IMR-90 (cell line): Measurements from ENCODE around the gene NCKAP5. TPM values are rescaled to one million over a fixed set of nuclear protein-coding genes. Genes with fewer than 3 reads are reported as not detected.

Experiments
- ATAC-seq: fragments of 200-7000 bp; cut with Tn5 transposase; 2 replicates; pipeline ENCODE4 v1.9.1; 2020; ENCODE audit warnings: low read depth, mild to moderate bottlenecking, moderate library complexity
- BruUV-seq: library from RNA; stranded (reverse); fragments of 400-500 nt; replicated peaks from 2 replicates; lab custom pipeline; 2021; lab: Mats Ljungman, UMichigan
- CTCF ChIA-PET: fragments of 300-600 bp; formaldehyde crosslinking; extraction: SDS; loops from one replicate; lab custom pipeline; 2021; ENCODE audit warnings: antibody characterized with exemption; lab: Yijun Ruan, JAX
- POLR2A ChIA-PET: fragments of 300-600 bp; sonication (Branson Sonifier 250); formaldehyde crosslinking; loops from one replicate; lab custom pipeline; 2022; ENCODE audit warnings: antibody characterized with exemption; ENCODE audit not compliant: unreplicated experiment; lab: Charles Lee
- DNase-seq: peaks from one replicate; pipeline ENCODE4 v3.0.0; 2013
- H2AFZ ChIP-seq: replicated peaks from 2 replicates; pipeline ENCODE3; 2013; ENCODE audit warnings: low read length, mild to moderate bottlenecking; ENCODE audit not compliant: poor library complexity
- H2AK5ac ChIP-seq: 2 replicates; pipeline ENCODE4 v1.6.1; 2013; ENCODE audit warnings: low read depth, low read length, inconsistent platforms
- H2AK9ac ChIP-seq: replicated peaks from 2 replicates; pipeline ENCODE3; 2013; ENCODE audit warnings: mild to moderate bottlenecking, low read depth, low read length, moderate library complexity; ENCODE audit not compliant: poor library complexity
- H2BK120ac ChIP-seq: 2 replicates; pipeline ENCODE4 v1.6.1; 2013; ENCODE audit warnings: low read depth, low read length, inconsistent platforms
- H2BK15ac ChIP-seq: 3 replicates; pipeline ENCODE4 v1.6.1; 2013; ENCODE audit warnings: low read depth, low read length, inconsistent platforms
- H2BK20ac ChIP-seq: 2 replicates; pipeline ENCODE4 v1.6.1; 2013; ENCODE audit warnings: low read depth, mild to moderate bottlenecking, inconsistent platforms, low read length, moderate library complexity
- H2BK5ac ChIP-seq: 2 replicates; pipeline ENCODE4 v1.6.1; 2013; ENCODE audit warnings: mild to moderate bottlenecking, low read depth, low read length, inconsistent platforms; ENCODE audit not compliant: poor library complexity, severe bottlenecking
- H3K14ac ChIP-seq: replicated peaks from 2 replicates; pipeline ENCODE4 v1.6.1; 2013; ENCODE audit warnings: low read depth, low read length, inconsistent platforms
- H3K18ac ChIP-seq: 2 replicates; pipeline ENCODE4 v1.6.1; 2013; ENCODE audit warnings: low read depth, low read length, control low read depth
- H3K23ac ChIP-seq: 2 replicates; pipeline ENCODE4 v1.6.1; 2013; ENCODE audit warnings: low read depth, low read length, inconsistent platforms
- H3K27ac ChIP-seq: 2 replicates; pipeline ENCODE4 v1.5.1; 2013; ENCODE audit warnings: mild to moderate bottlenecking, control low read depth, low read length; ENCODE audit not compliant: insufficient read depth
- H3K27me3 ChIP-seq: 2 replicates; pipeline ENCODE4 v1.6.1; 2013; ENCODE audit warnings: low read length; ENCODE audit not compliant: control insufficient read depth, insufficient read depth
- H3K36me3 ChIP-seq: 2 replicates; pipeline ENCODE4 v1.6.1; 2013; ENCODE audit warnings: low read length, mixed read lengths; ENCODE audit not compliant: control insufficient read depth, insufficient read depth
- H3K4ac ChIP-seq: 2 replicates; pipeline ENCODE4 v1.6.1; 2013; ENCODE audit warnings: low read depth, low read length, inconsistent platforms
- H3K4me1 ChIP-seq: 2 replicates; pipeline ENCODE4 v1.6.1; 2013; ENCODE audit warnings: low read length, mixed read lengths; ENCODE audit not compliant: control insufficient read depth, insufficient read depth
- H3K4me2 ChIP-seq: 2 replicates; pipeline ENCODE4 v1.6.1; 2013; ENCODE audit warnings: low read depth, mild to moderate bottlenecking, control low read depth, low read length, moderate library complexity
- H3K4me3 ChIP-seq: 2 replicates; pipeline ENCODE4 v1.5.1; 2013; ENCODE audit warnings: low read depth, mild to moderate bottlenecking, control low read depth, low read length, moderate library complexity; ENCODE audit not compliant: insufficient read depth
- H3K56ac ChIP-seq: 2 replicates; pipeline ENCODE4 v1.6.1; 2013; ENCODE audit warnings: low read length, inconsistent platforms; ENCODE audit not compliant: insufficient read depth; ENCODE audit errors: extremely low read depth
- H3K79me1 ChIP-seq, 2 experiments: 2 replicates each; pipeline ENCODE4 v1.6.1; 2013; ENCODE audit warnings: low read length in 2 of 2, inconsistent platforms in 1 of 2, low read depth in 1 of 2
- H3K9ac ChIP-seq: 2 replicates; pipeline ENCODE4 v1.6.1; 2013; ENCODE audit warnings: low read depth, low read length, control low read depth
- H3K9me1 ChIP-seq: 2 replicates; pipeline ENCODE4 v1.6.1; 2013; ENCODE audit warnings: low read length, inconsistent platforms; ENCODE audit not compliant: insufficient read depth
- H3K9me3 ChIP-seq: 2 replicates; pipeline ENCODE4 v1.6.1; 2013; ENCODE audit warnings: low read length; ENCODE audit not compliant: control insufficient read depth, insufficient read depth
- H4K20me1 ChIP-seq: 2 replicates; pipeline ENCODE4 v1.6.1; 2013; ENCODE audit warnings: low read length, inconsistent platforms; ENCODE audit not compliant: insufficient read depth
- H4K5ac ChIP-seq: 2 replicates; pipeline ENCODE4 v1.6.1; 2013; ENCODE audit warnings: mild to moderate bottlenecking, low read depth, low read length, control low read depth
- H4K8ac ChIP-seq, 2 experiments: 2 replicates each; pipeline ENCODE4 v1.6.1; 2013; ENCODE audit warnings: low read depth in 2 of 2, low read length in 2 of 2, control low read depth in 1 of 2, inconsistent platforms in 1 of 2
- H4K91ac ChIP-seq: 2 replicates; pipeline ENCODE4 v1.6.1; 2013; ENCODE audit warnings: low read depth, low read length, inconsistent platforms; ENCODE audit not compliant: insufficient read depth
- BHLHE40 ChIP-seq: fragments of 150-350 bp; IDR thresholded peaks from 2 replicates; pipeline ENCODE4 v1.6.1; 2016; ENCODE audit warnings: mild to moderate bottlenecking, low read depth, low read length
- CEBPB ChIP-seq: IDR thresholded peaks from 2 replicates; pipeline ENCODE4 v1.6.1; 2012; ENCODE audit warnings: low read depth, low read length, improper control_type of control experiment
- CHD1 ChIP-seq: IDR thresholded peaks from 2 replicates; pipeline ENCODE4 v1.6.1; 2012; ENCODE audit warnings: low read depth, low read length, improper control_type of control experiment
- FOS ChIP-seq: fragments of 150-350 bp; IDR thresholded peaks from 2 replicates; pipeline ENCODE4 v1.6.1; 2016; ENCODE audit warnings: low read depth, low read length
- MAFK ChIP-seq: IDR thresholded peaks from 2 replicates; pipeline ENCODE4 v1.6.1; 2012; ENCODE audit warnings: low read depth, low read length, improper control_type of control experiment
- MXI1 ChIP-seq: IDR thresholded peaks from 2 replicates; pipeline ENCODE4 v1.6.1; 2012; ENCODE audit warnings: low read depth, mild to moderate bottlenecking, low read length, moderate library complexity, borderline replicate concordance
- POLR2A ChIP-seq: IDR thresholded peaks from 2 replicates; pipeline ENCODE4 v1.6.1; 2012; ENCODE audit warnings: mild to moderate bottlenecking, low read depth, low read length
- RAD21 ChIP-seq: IDR thresholded peaks from 2 replicates; pipeline ENCODE4 v1.6.1; 2012; ENCODE audit warnings: low read length, improper control_type of control experiment
- RCOR1 ChIP-seq: IDR thresholded peaks from 2 replicates; pipeline ENCODE4 v1.6.1; 2012; ENCODE audit warnings: mild to moderate bottlenecking, low read length, improper control_type of control experiment; ENCODE audit not compliant: insufficient replicate concordance
- WGBS, 2 experiments: methylation state at CpG; one replicate each; pipeline versions ENCODE4 v1.1.5 to v1.1.7; 2013; ENCODE audit warnings: missing lambda C conversion rate in 2 of 2; ENCODE audit not compliant: insufficient read length in 1 of 2; ENCODE audit errors: extremely low coverage in 2 of 2; 5-methylcytosine and 5-hydroxymethylcytosine counted together
- dilution Hi-C: fragments of 300-500 bp; cut with HindIII; formaldehyde crosslinking; loops from one replicate; pipeline ENCODE4 v1.14.3; 2018; ENCODE audit warnings: low sequenced_read_pairs; ENCODE audit not compliant: unreplicated experiment
- in situ Hi-C: fragments of 300-500 bp; cut with MboI; formaldehyde crosslinking; loops from 3 replicates; pipeline ENCODE4 v1.14.3; 2019; ENCODE audit warnings: low sequenced_read_pairs, inconsistent platforms, mixed read lengths
- intact Hi-C: fragments of 100-400 bp; cut with micrococcal nuclease; formaldehyde crosslinking; loops from 2 replicates; pipeline ENCODE4 v1.10.0; 2022
- polyA plus RNA-seq, 3 experiments: library from polyadenylated mRNA; depleted of rRNA; stranded (reverse); fragments of >200 nt; gene quantifications; 2 replicates each; pipeline ENCODE4 v1.2.3, GENCODE V29; 2012; ENCODE audit warnings: low replicate concordance in 1 of 3
- total RNA-seq: library from RNA; depleted of rRNA; stranded (reverse); fragments of >200 nt; gene quantifications from 2 replicates; pipeline ENCODE4 v1.2.3, GENCODE V29; 2012
- TF ChIP-seq, protein P1 (sequence below): fragments of 150-350 bp; IDR thresholded peaks from 2 replicates; pipeline ENCODE4 v1.6.1; 2016; ENCODE audit warnings: low read depth, mild to moderate bottlenecking, low read length, moderate library complexity, borderline replicate concordance
- TF ChIP-seq, protein P2 (sequence below): fragments of 150-350 bp; IDR thresholded peaks from 2 replicates; pipeline ENCODE4 v1.6.1; 2017; ENCODE audit warnings: mild to moderate bottlenecking, antibody characterized with exemption, low read length, low read depth

The NCKAP5 gene
- total and polyA plus RNA-seq, 2 of the 4 experiments (the other 2 are of a cell fraction): 2.7 to 3.9 TPM

DNA sequence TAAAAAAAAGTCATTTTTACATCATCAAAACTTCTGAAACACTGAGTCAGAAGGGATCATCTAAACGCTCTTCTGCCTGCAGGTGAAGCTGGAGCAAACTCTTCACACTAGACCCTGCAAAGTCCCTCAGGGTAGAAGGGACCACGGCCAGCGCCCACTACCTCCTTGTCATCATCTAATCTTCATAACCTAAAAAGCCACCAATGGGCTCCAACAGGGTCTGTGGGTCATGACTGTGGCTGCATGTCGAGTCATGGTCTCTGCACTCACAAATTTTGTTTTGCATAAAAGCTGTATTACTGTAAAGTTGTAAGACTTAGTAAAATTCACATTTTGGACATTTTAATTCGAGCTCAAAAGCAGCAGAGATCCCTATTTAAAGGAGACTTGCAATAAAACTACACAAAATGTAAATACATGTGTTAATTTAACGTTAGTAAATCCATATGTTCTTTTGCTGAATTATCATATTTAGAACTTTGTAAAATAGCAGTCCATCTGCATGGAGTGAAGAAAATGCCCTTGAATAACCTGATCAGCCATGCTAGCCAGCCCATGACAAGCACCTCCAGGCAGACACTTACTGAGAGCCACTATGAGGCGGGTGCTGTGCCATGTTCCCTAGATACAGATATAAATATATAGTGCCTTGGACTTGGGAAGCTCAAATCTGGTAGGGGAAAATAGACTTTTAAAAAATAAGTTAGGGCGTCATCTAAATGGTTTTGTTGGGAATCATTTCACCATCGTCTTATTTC is 461.0 kb downstream of the NCKAP5 start:
- no TSS peak for BruUV-seq
- POLR2A ChIA-PET: no interaction called here
- no peak overlapping the region for H2BK120ac ChIP-seq

More for the DNA sequence above, 461.0 kb downstream of the NCKAP5 start:
- no peak for TF ChIP-seq MAFK
- TF ChIP-seq, protein P1, sequence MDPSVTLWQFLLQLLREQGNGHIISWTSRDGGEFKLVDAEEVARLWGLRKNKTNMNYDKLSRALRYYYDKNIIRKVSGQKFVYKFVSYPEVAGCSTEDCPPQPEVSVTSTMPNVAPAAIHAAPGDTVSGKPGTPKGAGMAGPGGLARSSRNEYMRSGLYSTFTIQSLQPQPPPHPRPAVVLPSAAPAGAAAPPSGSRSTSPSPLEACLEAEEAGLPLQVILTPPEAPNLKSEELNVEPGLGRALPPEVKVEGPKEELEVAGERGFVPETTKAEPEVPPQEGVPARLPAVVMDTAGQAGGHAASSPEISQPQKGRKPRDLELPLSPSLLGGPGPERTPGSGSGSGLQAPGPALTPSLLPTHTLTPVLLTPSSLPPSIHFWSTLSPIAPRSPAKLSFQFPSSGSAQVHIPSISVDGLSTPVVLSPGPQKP: no peak
- TF ChIP-seq MXI1: no peak
- TF ChIP-seq, protein P2, sequence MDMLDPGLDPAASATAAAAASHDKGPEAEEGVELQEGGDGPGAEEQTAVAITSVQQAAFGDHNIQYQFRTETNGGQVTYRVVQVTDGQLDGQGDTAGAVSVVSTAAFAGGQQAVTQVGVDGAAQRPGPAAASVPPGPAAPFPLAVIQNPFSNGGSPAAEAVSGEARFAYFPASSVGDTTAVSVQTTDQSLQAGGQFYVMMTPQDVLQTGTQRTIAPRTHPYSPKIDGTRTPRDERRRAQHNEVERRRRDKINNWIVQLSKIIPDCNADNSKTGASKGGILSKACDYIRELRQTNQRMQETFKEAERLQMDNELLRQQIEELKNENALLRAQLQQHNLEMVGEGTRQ: no peak
- no peak for TF ChIP-seq CEBPB
- no peak for TF ChIP-seq BHLHE40
- no peak for TF ChIP-seq RCOR1
- no peak for TF ChIP-seq FOS
- no peak for TF ChIP-seq RAD21
- no peak for TF ChIP-seq POLR2A
- no peak for TF ChIP-seq CHD1
- Histone ChIP-seq H3K9me1 (0 out of 2 replicates have a peak, but pooled peaks cover 9% of the 10 kb centered on the region), H3K4ac (no peak overlapping the region), H3K9ac (no peak overlapping the region), H3K79me1 (peaks cover 6 to 52% of the 10 kb centered on the region in 2 experiments; a peak in 3 of 4 replicates), H2BK15ac (no peak overlapping the region), H3K14ac (no peak overlapping the region), H3K36me3 (peaks cover 4% of the 10 kb centered on the region; the same call in 1 of the 2 replicates), H4K5ac (no peak overlapping the region), H3K4me2 (no peak overlapping the region), H2AFZ (no peak overlapping the region), H4K91ac (no peak overlapping the region), H3K27ac (no peak overlapping the region), H2AK9ac (no peak overlapping the region), H3K4me1 (0 out of 2 replicates have a peak, but pooled peaks cover 2% of the 10 kb centered on the region), H4K20me1 (peaks cover 16% of the 10 kb centered on the region; the same call in 1 of the 2 replicates), H4K8ac (no peak overlapping the region), H3K18ac (no peak overlapping the region), H3K23ac (no peak overlapping the region), H2BK5ac (no peak overlapping the region), H2BK20ac (no peak overlapping the region), H3K27me3 (no peaks in the 10 kb centered on the region), H2AK5ac (no peak overlapping the region), H3K4me3 (no peak overlapping the region), H3K56ac (no peak overlapping the region), H3K9me3 (no peaks in the 10 kb centered on the region)
- in situ Hi-C loops (no loop called here), dilution Hi-C loops (no loop called here), intact Hi-C loops (no loop called here)
- CTCF ChIA-PET: no interaction called here
- DNase-seq: no peak
- 100% methylated on average over 1 of the region's 9 CpGs; no CpG with 5 or more reads in 1 of the 2 experiments for WGBS, 2 experiments
- no peak for ATAC-seq
